NOMO-1 treated with DMSO at 0.1 percent for 48 hours (cell line): ENCODE results near the gene ARMH4.

Source experiments
- DNase-seq: peaks from one replicate; lab custom pipeline; 2025; ENCODE audit not compliant: unreplicated experiment; lab: John Stamatoyannopoulos, UW

Gene ARMH4

GRCh38 chr14:57970594-57970993, 181.4 kb downstream of the ARMH4 start:
- DNase-seq: no peak

- DNase-seq: no peak
Observed at GRCh38 chr14:57970175-57970574, 181.8 kb downstream of the ARMH4 start.

- DNase-seq: no peak
Observed at GRCh38 chr14:57963071-57963470, 188.9 kb downstream of the ARMH4 start.

- no peak for DNase-seq
Observed at GRCh38 chr14:57962325-57963035, 189.5 kb downstream of the ARMH4 start.

- no peak for DNase-seq
Observed at GRCh38 chr14:57961786-57962060, 190.3 kb downstream of the ARMH4 start.

- no peak for DNase-seq
Observed at GRCh38 chr14:57960946-57961785, 190.8 kb downstream of the ARMH4 start.

- no peak for DNase-seq
Observed at GRCh38 chr14:57957441-57957840, 194.6 kb downstream of the ARMH4 start.
